ENCODE data around the gene FOXN1. TPM values are rescaled to one million over a fixed set of nuclear protein-coding genes. Genes with fewer than 3 reads are reported as not detected.
A peak's percentile ranks its signal among the peaks of the same experiment; 100 is the strongest.
"Not testable (repeated sequence)": the region's sequence is repeated elsewhere in the genome, so short reads cannot be mapped to it uniquely, and the experiment has no call there.

The FOXN1 gene
- total RNA-seq, 4 donors from 2014 or later, result not detected

GRCh38 chr17:28573966-28574480, 67.9 kb downstream of the FOXN1 start:
- H3K9me3 ChIP-seq, result no peaks in the 10 kb centered on the region
- H3K4me1 ChIP-seq, result peaks cover 0 to 48% (median 20%) of the 10 kb centered on the region in 4 donors

DNA sequence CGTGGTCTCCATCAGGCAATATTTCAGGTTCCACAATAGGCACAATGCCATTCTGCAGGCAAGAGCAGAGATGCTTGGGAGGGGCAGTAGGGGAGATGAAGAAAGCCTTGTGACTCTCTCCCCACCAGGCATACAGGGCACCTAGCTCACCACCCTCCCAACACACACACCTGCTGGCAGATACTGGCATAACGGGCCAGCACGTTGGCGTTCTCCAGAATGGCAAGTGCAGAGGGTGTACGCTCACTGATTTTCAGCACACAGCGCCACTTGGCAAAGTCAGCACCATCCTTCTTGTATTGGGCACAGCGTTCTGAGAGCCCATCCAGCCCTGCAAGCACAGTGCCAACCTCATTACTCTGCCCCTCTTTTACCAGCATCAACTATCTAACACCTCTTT, 68.4 kb downstream of the FOXN1 start:
- TF ChIP-seq POLR2A (IDR thresholded peaks at IDR 0.05) (no peak), EP300 (IDR thresholded peaks at IDR 0.05) (no peak)
- TF ChIP-seq, protein P1, sequence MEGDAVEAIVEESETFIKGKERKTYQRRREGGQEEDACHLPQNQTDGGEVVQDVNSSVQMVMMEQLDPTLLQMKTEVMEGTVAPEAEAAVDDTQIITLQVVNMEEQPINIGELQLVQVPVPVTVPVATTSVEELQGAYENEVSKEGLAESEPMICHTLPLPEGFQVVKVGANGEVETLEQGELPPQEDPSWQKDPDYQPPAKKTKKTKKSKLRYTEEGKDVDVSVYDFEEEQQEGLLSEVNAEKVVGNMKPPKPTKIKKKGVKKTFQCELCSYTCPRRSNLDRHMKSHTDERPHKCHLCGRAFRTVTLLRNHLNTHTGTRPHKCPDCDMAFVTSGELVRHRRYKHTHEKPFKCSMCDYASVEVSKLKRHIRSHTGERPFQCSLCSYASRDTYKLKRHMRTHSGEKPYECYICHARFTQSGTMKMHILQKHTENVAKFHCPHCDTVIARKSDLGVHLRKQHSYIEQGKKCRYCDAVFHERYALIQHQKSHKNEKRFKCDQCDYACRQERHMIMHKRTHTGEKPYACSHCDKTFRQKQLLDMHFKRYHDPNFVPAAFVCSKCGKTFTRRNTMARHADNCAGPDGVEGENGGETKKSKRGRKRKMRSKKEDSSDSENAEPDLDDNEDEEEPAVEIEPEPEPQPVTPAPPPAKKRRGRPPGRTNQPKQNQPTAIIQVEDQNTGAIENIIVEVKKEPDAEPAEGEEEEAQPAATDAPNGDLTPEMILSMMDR (IDR thresholded peaks at IDR 0.05), result no peak
- WGBS, 2 donors, result 89 to 92% methylated on average over 7 of the region's 7 CpGs
- peaks cover 0 to 10% (median 0%) of the 10 kb centered on the region in 3 donors for H3K36me3 ChIP-seq
- H3K9me3 ChIP-seq, result no peaks in the 10 kb centered on the region
- H3K4me1 ChIP-seq, result peaks cover 0 to 47% (median 19%) of the 10 kb centered on the region in 4 donors
- H3K27me3 ChIP-seq, result no peaks in the 10 kb centered on the region
- H3K4me3 ChIP-seq, result no peak overlapping the region
- H3K27ac ChIP-seq, result no peak overlapping the region
- no peak for DNase-seq (ENCODE audit: low spot score in 2 of 2)

More at GRCh38 chr17:28573966-28574480, 67.9 kb downstream of the FOXN1 start:
- WGBS, 2 donors, result 94 to 96% methylated on average over 6 of the region's 6 CpGs
- Histone ChIP-seq H3K36me3 (peaks cover 0 to 10% (median 0%) of the 10 kb centered on the region in 3 donors), H3K4me3 (no peak overlapping the region), H3K27me3 (no peaks in the 10 kb centered on the region), H3K27ac (no peak overlapping the region)
- TF ChIP-seq EP300 (IDR thresholded peaks at IDR 0.05) (no peak), POLR2A (IDR thresholded peaks at IDR 0.05) (no peak)
- TF ChIP-seq, protein P1 (IDR thresholded peaks at IDR 0.05), result no peak
- no peak for DNase-seq (ENCODE audit: low spot score in 2 of 2)

DNA sequence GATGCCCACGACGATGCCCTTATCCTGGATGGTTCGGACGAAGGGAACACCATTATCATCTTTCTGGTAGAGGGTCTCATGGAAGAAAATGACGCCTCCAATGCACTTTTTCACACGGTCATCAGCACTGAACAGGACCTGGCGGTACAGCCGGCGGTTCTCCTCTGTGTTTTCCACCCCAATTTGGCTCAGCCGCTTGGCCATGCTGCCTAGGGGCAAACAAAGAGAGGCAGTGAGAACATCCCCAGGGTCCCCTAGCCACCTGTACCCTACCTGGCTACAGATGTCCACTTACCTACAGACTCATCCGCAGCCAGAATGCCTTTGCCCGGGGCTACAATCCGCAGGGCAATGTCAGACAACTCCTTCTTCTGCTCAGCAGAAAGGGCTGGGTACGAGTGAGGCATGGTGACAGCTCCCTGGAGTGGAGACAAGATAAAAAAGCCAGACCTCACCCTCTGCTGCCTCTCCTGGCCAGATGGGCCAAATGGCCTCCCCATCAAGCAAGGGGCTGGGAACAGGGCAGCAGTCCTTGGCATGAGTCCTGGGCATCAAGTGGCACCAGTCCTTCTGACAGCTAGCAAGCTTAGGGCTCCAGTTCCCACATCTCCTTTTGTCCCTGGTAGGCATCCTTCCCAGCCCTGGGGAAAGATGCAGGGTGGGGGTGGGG, 69.1 kb downstream of the FOXN1 start:
- Histone ChIP-seq H3K4me3 (peak overlapping the region in 1 of 4 donors; percentile 45), H3K27me3 (no peaks in the 10 kb centered on the region), H3K27ac (peak overlapping the region in 1 of 4 donors; percentile 72), H3K4me1 (peaks cover 0 to 40% (median 12%) of the 10 kb centered on the region in 4 donors), H3K9me3 (no peaks in the 10 kb centered on the region), H3K36me3 (peaks cover 0 to 10% (median 0%) of the 10 kb centered on the region in 3 donors)
- no peak for TF ChIP-seq EP300 (IDR thresholded peaks at IDR 0.05)
- TF ChIP-seq, protein P1 (IDR thresholded peaks at IDR 0.05), result no peak
- no peak for TF ChIP-seq POLR2A (IDR thresholded peaks at IDR 0.05)
- DNase-seq (ENCODE audit: low spot score in 2 of 2), result no peak
- 94% methylated on average over 14 of the region's 14 CpGs for WGBS, 2 donors

DNA sequence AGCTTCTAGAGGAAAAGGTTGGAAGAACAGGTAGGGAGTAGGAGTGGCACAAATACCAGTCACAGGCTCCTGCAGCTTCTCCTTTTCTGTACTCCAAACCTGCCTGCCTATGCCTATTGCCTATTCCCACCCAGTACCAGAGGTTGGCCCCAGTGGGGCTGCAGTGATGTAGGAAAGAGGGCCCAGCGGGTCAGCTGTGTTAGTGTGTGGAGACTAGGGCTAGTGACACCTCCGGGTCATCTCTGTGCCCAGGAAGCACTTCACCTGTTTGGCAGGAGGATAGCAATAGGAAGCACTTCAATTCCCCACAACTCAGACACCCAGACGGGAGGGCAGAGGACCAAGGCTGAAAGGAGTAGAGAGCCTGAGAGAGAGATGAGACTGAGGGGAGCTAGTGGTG, 69.9 kb downstream of the FOXN1 start:
- not testable (repeated sequence) for DNase-seq (ENCODE audit: low spot score in 2 of 2); H3K27me3 ChIP-seq; H3K9me3 ChIP-seq
- Histone ChIP-seq H3K4me3 (peak overlapping the region in 2 of 4 donors; percentile 21 to 45), H3K27ac (peak overlapping the region in 3 of 4 donors; percentile 4 to 72 (median 52)), H3K36me3 (peaks cover 0 to 10% (median 0%) of the 10 kb centered on the region in 3 donors), H3K4me1 (peaks cover 0 to 35% (median 10%) of the 10 kb centered on the region in 4 donors)
- WGBS, 2 donors, result 44 to 67% methylated on average over 3 of the region's 3 CpGs

DNA sequence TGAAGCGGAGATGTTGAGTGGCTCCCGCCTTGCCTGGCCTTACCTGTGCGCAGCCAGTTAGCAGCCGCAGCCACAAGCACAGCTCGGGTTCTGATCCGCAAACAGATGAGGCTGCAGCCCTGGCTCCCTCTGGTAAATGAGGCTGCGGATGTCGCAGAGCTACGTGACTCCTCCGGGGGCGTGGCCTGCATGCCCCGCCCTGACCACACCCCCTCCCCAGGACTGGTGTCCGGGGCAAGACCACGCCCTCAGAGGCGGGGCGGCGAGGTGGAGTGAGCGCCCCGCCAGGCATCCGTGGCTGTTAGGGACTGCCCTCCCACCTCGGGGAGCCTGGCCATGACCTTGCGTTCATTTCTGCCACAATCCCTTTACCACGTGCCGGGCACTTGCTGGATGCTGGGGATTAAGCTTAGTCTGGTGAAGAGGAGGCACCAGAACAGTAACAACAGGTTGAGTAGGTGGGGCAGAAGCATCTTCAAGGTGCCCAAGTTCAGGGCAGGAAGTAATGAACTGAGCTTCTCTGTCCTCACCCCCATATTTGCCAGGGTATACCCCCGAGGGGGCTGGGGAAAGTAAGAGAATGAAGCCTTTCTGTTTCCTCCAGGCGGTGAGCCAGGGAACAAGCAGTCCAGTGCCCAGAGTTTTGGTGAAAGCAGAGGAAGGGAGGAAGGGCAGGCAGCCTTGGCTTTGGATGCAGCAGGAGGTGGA, 70.8 kb downstream of the FOXN1 start, which contains the start of gene ALDOC:
TSS of gene ALDOC (minus strand) at position 138 of the 708 bp plus-strand sequence. CDS start 1,363 bp downstream, outside the sequence.
- peak within 1 kb of the TSS; percentile 10 to 45 (median 30) for H3K4me3 ChIP-seq
- peaks cover 0 to 10% (median 0%) of the 10 kb centered on the region in 3 donors for H3K36me3 ChIP-seq
- peak; percentile 95 to 97 for DNase-seq (ENCODE audit: low spot score in 2 of 2)
- no peaks in the 10 kb centered on the region for H3K9me3 ChIP-seq
- H3K27me3 ChIP-seq, result no peaks in the 10 kb centered on the region
- H3K4me1 ChIP-seq, result peaks cover 0 to 33% (median 10%) of the 10 kb centered on the region in 4 donors
- TF ChIP-seq EP300 (IDR thresholded peaks at IDR 0.05), result peak; percentile 40 to 99
- TF ChIP-seq POLR2A (IDR thresholded peaks at IDR 0.05), result peak; percentile 95 to 99
- TF ChIP-seq, protein P1 (IDR thresholded peaks at IDR 0.05), result peak in 1 of 5 experiments; percentile 31
- peak within 1 kb of the TSS; percentile 55 to 82 (median 69) for H3K27ac ChIP-seq
- WGBS, 2 donors, result 11 to 16% methylated on average over 15 to 23 of the region's 26 CpGs
